Activated CD4-positive, alpha-beta memory T cell treated with anti-CD3 and anti-CD28 coated beads for 36 hours (primary cell): ENCODE measurements around the gene HIP1R. TPM values are rescaled to one million over a fixed set of nuclear protein-coding genes. Genes with fewer than 3 reads are reported as not detected.

ENCODE experiments used
- CTCF ChIA-PET: fragments of 350-600 bp; sonication (Branson Sonifier 250); formaldehyde crosslinking; loops from one replicate; lab custom pipeline; 2021; ENCODE audit warnings: antibody characterized with exemption, inconsistent platforms; lab: Charles Lee
- POLR2A ChIA-PET: fragments of 350-600 bp; sonication (Branson Sonifier 250); formaldehyde crosslinking; loops from one replicate; lab custom pipeline; 2021; ENCODE audit warnings: antibody characterized with exemption; lab: Charles Lee
- DNase-seq: peaks from one replicate; pipeline ENCODE4 v3.0.0-alpha.2; 2020
- H3K27ac Mint-ChIP-seq: one replicate; pipeline ENCODE4 v1.8.0; 2021; ENCODE audit warnings: mixed read lengths
- H3K27me3 Mint-ChIP-seq: one replicate; pipeline ENCODE4 v1.8.0; 2021; ENCODE audit warnings: mixed read lengths
- H3K36me3 Mint-ChIP-seq: one replicate; pipeline ENCODE4 v1.8.0; 2021; ENCODE audit warnings: mixed read lengths
- H3K4me1 Mint-ChIP-seq: one replicate; pipeline ENCODE4 v1.8.0; 2021; ENCODE audit warnings: low read depth, mixed read lengths
- H3K4me3 Mint-ChIP-seq: one replicate; pipeline ENCODE4 v1.8.0; 2021; ENCODE audit warnings: mild to moderate bottlenecking, mixed read lengths
- H3K9me3 Mint-ChIP-seq: one replicate; pipeline ENCODE4 v1.8.0; 2021; ENCODE audit warnings: mixed read lengths
- intact Hi-C: fragments of 100-400 bp; cut with micrococcal nuclease; formaldehyde crosslinking; loops from one replicate; pipeline ENCODE4 v1.15.1; 2023
- total RNA-seq, 2 experiments: library from RNA; stranded (reverse); gene quantifications; one replicate each; pipeline ENCODE4 v1.2.3, GENCODE V29; 2021

Gene HIP1R
- total RNA-seq, 2 experiments from 2014 or later = 19.3 to 22.2 TPM

GRCh38 chr12:122866379-122866778, 31.1 kb downstream of the HIP1R start:
- DNase-seq = no peak
- Mint-ChIP-seq H3K27me3 (no peaks in the 10 kb centered on the region), H3K36me3 (peaks cover 31% of the 10 kb centered on the region), H3K27ac (no peak overlapping the region), H3K4me1 (peaks cover 7% of the 10 kb centered on the region), H3K4me3 (no peak overlapping the region), H3K9me3 (no peaks in the 10 kb centered on the region)
- ChIA-PET POLR2A (no interaction called here), CTCF (no interaction called here)
- intact Hi-C loops = no loop called here

- POLR2A ChIA-PET = no interaction called here
- no peak overlapping the region for H3K4me3 Mint-ChIP-seq
- H3K9me3 Mint-ChIP-seq = no peaks in the 10 kb centered on the region
- peaks cover 31% of the 10 kb centered on the region for H3K36me3 Mint-ChIP-seq
- H3K27ac Mint-ChIP-seq = no peak overlapping the region
- CTCF ChIA-PET = interaction anchor here (1.2 kb wide), 1 partner anchor 21 kb away, joined by 3 read pairs; no protein-coding TSS in a partner anchor
- DNase-seq = no peak
- peaks cover 14% of the 10 kb centered on the region for H3K4me1 Mint-ChIP-seq
- H3K27me3 Mint-ChIP-seq = no peaks in the 10 kb centered on the region
- intact Hi-C loops = no loop called here
Measured at GRCh38 chr12:122866950-122867607, 31.8 kb downstream of the HIP1R start.

- CTCF ChIA-PET = interaction anchor here (1.1 to 1.2 kb wide), 2 partner anchors 21 to 85 kb away, joined by 3 read pairs; no protein-coding TSS in a partner anchor
Measured at GRCh38 chr12:122867691-122868461, 32.6 kb downstream of the HIP1R start.

GRCh38 chr12:122868471-122869177, 33.4 kb downstream of the HIP1R start:
- intact Hi-C loops = no loop called here

More at GRCh38 chr12:122867691-122868461, 32.6 kb downstream of the HIP1R start:
- Mint-ChIP-seq H3K4me3 (no peak overlapping the region), H3K36me3 (peaks cover 31% of the 10 kb centered on the region), H3K27me3 (peaks cover 3% of the 10 kb centered on the region), H3K4me1 (peaks cover 22% of the 10 kb centered on the region), H3K27ac (no peak overlapping the region), H3K9me3 (no peaks in the 10 kb centered on the region)
- intact Hi-C loops = no loop called here
- POLR2A ChIA-PET = no interaction called here
- DNase-seq = no peak

GRCh38 chr12:122869207-122869973, 34.1 kb downstream of the HIP1R start:
- Mint-ChIP-seq H3K27ac (no peak overlapping the region), H3K27me3 (peaks cover 15% of the 10 kb centered on the region), H3K9me3 (no peaks in the 10 kb centered on the region), H3K36me3 (peaks cover 30% of the 10 kb centered on the region), H3K4me1 (peaks cover 37% of the 10 kb centered on the region), H3K4me3 (no peak overlapping the region)
- DNase-seq = no peak
- POLR2A ChIA-PET = no interaction called here
- intact Hi-C loops = no loop called here
- CTCF ChIA-PET = interaction anchor here (1.1 to 4.6 kb wide), 3 partner anchors 9 to 83 kb away, joined by 3 to 36 read pairs (median 4); no protein-coding TSS in a partner anchor

More at GRCh38 chr12:122868471-122869177, 33.4 kb downstream of the HIP1R start:
- DNase-seq = no peak
- Mint-ChIP-seq H3K27ac (no peak overlapping the region), H3K27me3 (peaks cover 10% of the 10 kb centered on the region), H3K9me3 (no peaks in the 10 kb centered on the region), H3K36me3 (peaks cover 31% of the 10 kb centered on the region), H3K4me3 (no peak overlapping the region), H3K4me1 (peaks cover 30% of the 10 kb centered on the region)
- CTCF ChIA-PET = interaction anchor here (1.1 to 4.6 kb wide), 2 partner anchors 8 to 84 kb away, joined by 3 to 36 read pairs; no protein-coding TSS in a partner anchor
- POLR2A ChIA-PET = no interaction called here

- ChIA-PET POLR2A (no interaction called here), CTCF (interaction anchor here (1.0 to 4.6 kb wide), 11 partner anchors 10 to 83 kb away, joined by 3 to 36 read pairs (median 5); no protein-coding TSS in a partner anchor)
- no peak for DNase-seq
- Mint-ChIP-seq H3K27me3 (peaks cover 17% of the 10 kb centered on the region), H3K4me1 (peaks cover 42% of the 10 kb centered on the region), H3K4me3 (no peak overlapping the region), H3K36me3 (peaks cover 28% of the 10 kb centered on the region), H3K27ac (no peak overlapping the region), H3K9me3 (no peaks in the 10 kb centered on the region)
- intact Hi-C loops = loop anchor here (10.0 kb wide), 1 partner anchor 146 kb away; no protein-coding TSS in a partner anchor
Measured at GRCh38 chr12:122870163-122870842, 35.0 kb downstream of the HIP1R start.

GRCh38 chr12:122870867-122871664, 35.8 kb downstream of the HIP1R start:
- Mint-ChIP-seq H3K27ac (no peak overlapping the region), H3K4me3 (no peak overlapping the region)
- intact Hi-C loops = loop anchor here (10.0 kb wide), 1 partner anchor 146 kb away; no protein-coding TSS in a partner anchor

GRCh38 chr12:122871851-122872780, 36.9 kb downstream of the HIP1R start:
- H3K27ac Mint-ChIP-seq = peak overlapping the region; percentile 1
- ChIA-PET CTCF (interaction anchor here (0.7 to 4.6 kb wide), 15 partner anchors 8 to 370 kb away, joined by 3 to 36 read pairs (median 6); no protein-coding TSS in a partner anchor), POLR2A (interaction anchor here (0.5 to 1.4 kb wide), 6 partner anchors 9 to 373 kb away, joined by 3 to 6 read pairs (median 3); partner anchors contain the start of gene VPS37B)
- peaks cover 17% of the 10 kb centered on the region for H3K27me3 Mint-ChIP-seq
- intact Hi-C loops = loop anchor here (10.0 kb wide), 1 partner anchor 147 kb away; no protein-coding TSS in a partner anchor
- DNase-seq = peak; percentile 85
- peaks cover 26% of the 10 kb centered on the region for H3K36me3 Mint-ChIP-seq
- no peaks in the 10 kb centered on the region for H3K9me3 Mint-ChIP-seq
- peak overlapping the region; percentile 24 for H3K4me3 Mint-ChIP-seq
- H3K4me1 Mint-ChIP-seq = peaks cover 60% of the 10 kb centered on the region

More at GRCh38 chr12:122870867-122871664, 35.8 kb downstream of the HIP1R start:
- no peak for DNase-seq
- POLR2A ChIA-PET = interaction anchor here (0.6 kb wide), 1 partner anchor 121 kb away, joined by 3 read pairs; no protein-coding TSS in a partner anchor
- H3K36me3 Mint-ChIP-seq = peaks cover 28% of the 10 kb centered on the region
- peaks cover 49% of the 10 kb centered on the region for H3K4me1 Mint-ChIP-seq
- CTCF ChIA-PET = interaction anchor here (0.7 to 4.6 kb wide), 17 partner anchors 9 to 83 kb away, joined by 3 to 36 read pairs (median 5); no protein-coding TSS in a partner anchor
- H3K9me3 Mint-ChIP-seq = no peaks in the 10 kb centered on the region
- H3K27me3 Mint-ChIP-seq = peaks cover 17% of the 10 kb centered on the region

- DNase-seq = no peak
- Mint-ChIP-seq H3K4me1 (peaks cover 65% of the 10 kb centered on the region), H3K36me3 (peaks cover 29% of the 10 kb centered on the region), H3K9me3 (no peaks in the 10 kb centered on the region), H3K27ac (no peak overlapping the region), H3K4me3 (no peak overlapping the region), H3K27me3 (peaks cover 20% of the 10 kb centered on the region)
- POLR2A ChIA-PET = interaction anchor here (1.0 to 1.4 kb wide), 4 partner anchors 9 to 23 kb away, joined by 3 to 6 read pairs (median 3); partner anchors contain the start of gene VPS37B
- intact Hi-C loops = loop anchor here (10.0 kb wide), 1 partner anchor 148 kb away; no protein-coding TSS in a partner anchor
- CTCF ChIA-PET = interaction anchor here (1.0 to 4.6 kb wide), 10 partner anchors 7 to 369 kb away, joined by 3 to 36 read pairs (median 8); no protein-coding TSS in a partner anchor
Measured at GRCh38 chr12:122872815-122873361, 37.6 kb downstream of the HIP1R start.
